C4-2B (cell line): Measurements from ENCODE around the gene LASP1.

ENCODE experiments used
- H3K27ac ChIP-seq: fragments of 450-650 bp; 2 replicates; pipeline ENCODE4 v1.5.1; 2017
- CTCF ChIP-seq: fragments of 450-650 bp; conservative IDR thresholded peaks from 2 replicates; pipeline ENCODE4 v1.5.1; 2017; ENCODE audit warnings: mild to moderate bottlenecking
- ZFX ChIP-seq: fragments of 450-650 bp; IDR thresholded peaks from 2 replicates; pipeline ENCODE4 v1.6.1; 2017

Gene LASP1

DNA sequence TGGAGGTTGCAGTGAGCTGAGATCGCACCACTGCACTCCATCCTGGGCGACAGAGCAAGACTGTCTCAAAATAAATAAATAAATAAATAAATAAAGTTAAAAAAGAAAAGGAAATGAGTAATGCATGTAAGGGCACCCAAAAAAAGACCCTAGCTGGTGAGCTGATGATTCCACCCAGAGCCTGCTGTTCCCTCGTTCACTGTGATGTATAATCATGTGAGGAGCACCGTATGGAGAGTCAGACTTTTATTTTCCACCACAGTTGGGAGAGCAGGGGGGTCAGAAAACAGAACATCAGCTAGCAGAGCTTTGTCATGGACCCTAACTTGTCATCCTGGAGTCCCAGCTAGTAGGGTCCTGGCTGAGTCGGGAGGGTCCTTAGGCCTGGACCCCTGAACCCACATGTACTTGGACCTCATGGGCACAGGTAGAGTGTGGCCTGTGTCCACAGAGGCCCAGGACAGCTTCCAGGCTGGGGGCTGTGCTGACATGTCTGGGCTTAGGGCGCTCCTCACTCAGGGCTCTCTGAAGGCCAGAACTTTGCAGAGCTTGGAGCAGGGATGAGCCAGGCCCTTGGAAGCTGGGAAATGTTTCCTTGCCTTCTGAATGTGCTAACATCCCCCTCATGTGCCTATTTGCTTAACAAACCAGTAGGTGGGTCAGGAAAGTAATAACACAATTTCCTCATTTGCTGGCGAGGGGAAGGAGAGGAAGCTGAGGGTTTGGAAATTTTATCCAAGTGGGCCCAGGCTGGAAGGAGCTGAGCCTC, 36.8 kb downstream of the LASP1 start:
- TF ChIP-seq CTCF = no peak
- TF ChIP-seq ZFX = no peak
- no peak overlapping the region for H3K27ac ChIP-seq

GRCh38 chr17:38907930-38908675, 38.2 kb downstream of the LASP1 start:
- TF ChIP-seq ZFX = no peak
- TF ChIP-seq CTCF = no peak
- peak overlapping the region; percentile 18 for H3K27ac ChIP-seq

- TF ChIP-seq ZFX = no peak
- no peak for TF ChIP-seq CTCF
- peak overlapping the region; percentile 18 for H3K27ac ChIP-seq
Measured at GRCh38 chr17:38908676-38909181, 38.9 kb downstream of the LASP1 start.

GRCh38 chr17:38910325-38910724, 40.5 kb downstream of the LASP1 start:
- no peak for TF ChIP-seq ZFX
- TF ChIP-seq CTCF = no peak
- no peak overlapping the region for H3K27ac ChIP-seq

DNA sequence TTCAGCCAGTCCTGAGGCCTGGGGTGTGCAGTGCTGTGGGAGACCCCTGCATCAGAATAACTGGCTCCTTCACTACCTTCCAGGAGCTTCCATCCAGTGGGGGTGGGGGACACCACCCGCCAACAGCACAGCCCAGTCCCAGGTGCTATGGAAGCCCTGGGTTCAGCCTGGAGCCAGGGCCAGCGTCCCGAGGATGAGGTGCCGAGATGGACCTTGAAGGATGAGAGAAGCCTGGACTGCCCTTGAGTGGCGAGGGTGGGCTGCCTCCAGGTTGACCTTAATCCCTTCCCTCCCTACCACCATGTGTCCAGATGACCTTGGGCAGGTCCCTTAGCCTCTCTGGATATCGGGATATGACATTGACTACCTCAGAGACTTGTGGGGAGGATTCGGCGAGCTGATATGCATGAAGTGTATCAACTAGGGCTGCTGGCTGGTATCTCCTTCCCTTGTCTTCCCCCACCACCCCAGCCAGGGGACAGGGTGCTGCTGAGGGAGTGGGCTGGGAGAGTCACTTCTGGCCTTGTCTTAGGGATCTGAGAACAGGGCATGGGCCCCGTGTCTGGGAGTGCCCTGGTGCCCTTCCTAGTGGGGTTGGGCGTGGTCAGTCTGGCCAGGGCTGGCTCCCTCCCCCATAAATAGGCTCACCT, 41.3 kb downstream of the LASP1 start:
- no peak for TF ChIP-seq CTCF
- no peak for TF ChIP-seq ZFX
- H3K27ac ChIP-seq = no peak overlapping the region

GRCh38 chr17:38911731-38912081, 41.8 kb downstream of the LASP1 start:
- peak overlapping the region; percentile 36 for H3K27ac ChIP-seq

DNA sequence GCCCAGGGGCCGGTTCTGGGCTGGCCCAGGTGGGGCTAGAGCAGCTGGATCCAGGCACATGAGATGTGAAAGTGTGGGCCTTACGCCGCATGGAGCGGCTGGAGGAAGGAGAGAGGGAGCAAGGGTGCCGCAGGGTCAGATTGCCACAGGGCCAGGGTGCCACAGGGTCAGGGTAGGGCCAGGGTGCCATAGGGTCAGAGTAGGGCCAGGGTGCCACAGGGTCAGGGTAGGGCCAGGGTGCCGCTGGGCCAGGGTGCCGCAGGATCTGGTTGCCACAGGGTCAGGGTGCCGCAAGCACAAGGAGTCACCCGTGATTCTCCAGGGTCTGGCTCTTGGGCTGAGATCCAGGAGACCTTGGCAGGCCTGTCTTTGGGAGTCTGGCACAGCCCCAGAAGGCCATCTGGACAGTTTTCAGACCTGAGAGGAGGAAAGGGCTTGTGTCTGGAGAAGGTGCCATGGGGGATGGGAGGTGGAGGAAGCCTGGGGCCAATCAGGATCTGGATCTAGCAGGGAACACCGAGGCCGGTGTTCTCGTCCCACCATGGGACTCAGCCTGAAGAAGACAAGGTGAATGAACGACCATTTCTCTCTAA, 42.5 kb downstream of the LASP1 start:
- peak overlapping the region; percentile 36 for H3K27ac ChIP-seq
- TF ChIP-seq CTCF (no peak), ZFX (no peak)
